ENCODE results near the gene KAZN. TPM values are rescaled to one million over a fixed set of nuclear protein-coding genes. Genes with fewer than 3 reads are reported as not detected.

KAZN gene
- polyA plus RNA-seq, 1 donor: 14.6 TPM

- no peak for DNase-seq
These were observed 296.5 kb downstream of the KAZN start for GRCh38 chr1:14894811-14895560.

- DNase-seq: no peak
These were observed 297.2 kb downstream of the KAZN start for GRCh38 chr1:14895727-14896126.

GRCh38 chr1:14896381-14897079 is 298.0 kb downstream of the KAZN start:
- no peak for DNase-seq

GRCh38 chr1:14897080-14897449 is 298.6 kb downstream of the KAZN start:
- DNase-seq: no peak

GRCh38 chr1:14897547-14897946 is 299.1 kb downstream of the KAZN start:
- no peak for DNase-seq

GRCh38 chr1:14897997-14898645 is 299.6 kb downstream of the KAZN start:
- no peak for DNase-seq

- no peak for DNase-seq
These were observed 301.2 kb downstream of the KAZN start for GRCh38 chr1:14899686-14900085.

GRCh38 chr1:14901371-14901954 is 303.0 kb downstream of the KAZN start:
- DNase-seq: no peak

GRCh38 chr1:14903922-14904321 is 305.4 kb downstream of the KAZN start:
- DNase-seq: no peak

GRCh38 chr1:14906665-14907064 is 308.2 kb downstream of the KAZN start:
- no peak for DNase-seq

- DNase-seq: no peak
These were observed 308.9 kb downstream of the KAZN start for GRCh38 chr1:14907416-14907815.

GRCh38 chr1:14909273-14909672 is 310.8 kb downstream of the KAZN start:
- no peak for DNase-seq

GRCh38 chr1:14909920-14910460 is 311.5 kb downstream of the KAZN start:
- DNase-seq: no peak

- no peak for DNase-seq
These were observed 312.7 kb downstream of the KAZN start for GRCh38 chr1:14910984-14911721.

GRCh38 chr1:14912839-14913481 is 314.5 kb downstream of the KAZN start:
- no peak for DNase-seq

- DNase-seq: no peak
These were observed 315.1 kb downstream of the KAZN start for GRCh38 chr1:14913482-14914177.

- DNase-seq: no peak
These were observed 316.0 kb downstream of the KAZN start for GRCh38 chr1:14914351-14914988.

GRCh38 chr1:14915356-14916054 is 317.0 kb downstream of the KAZN start:
- peak; percentile 70 for DNase-seq

GRCh38 chr1:14919289-14919688 is 320.8 kb downstream of the KAZN start:
- DNase-seq: no peak

GRCh38 chr1:14919751-14920150 is 321.3 kb downstream of the KAZN start:
- no peak for DNase-seq

Data from hindlimb muscle (tissue), 1 donor.